H9 (cell line): Measurements from ENCODE around the gene ASS1. TPM values are rescaled to one million over a fixed set of nuclear protein-coding genes. Genes with fewer than 3 reads are reported as not detected.

Source experiments
- DNase-seq: peaks from one replicate; pipeline ENCODE4 v3.0.0-alpha.2; 2017
- H2AFZ ChIP-seq: one replicate; pipeline ENCODE4 v1.6.1; 2013; ENCODE audit warnings: mild to moderate bottlenecking, low read length, control low read depth, moderate library complexity
- H2AK5ac ChIP-seq: 2 replicates; pipeline ENCODE4 v1.6.1; 2013; ENCODE audit warnings: low read length, control low read depth, mixed read lengths; ENCODE audit not compliant: insufficient read length
- H2BK120ac ChIP-seq: one replicate; pipeline ENCODE4 v1.6.1; 2013; ENCODE audit warnings: low read depth, mild to moderate bottlenecking, low read length, control low read depth, inconsistent platforms; ENCODE audit not compliant: poor library complexity, severe bottlenecking
- H2BK12ac ChIP-seq: 2 replicates; pipeline ENCODE4 v1.6.1; 2013; ENCODE audit warnings: low read length, control low read depth, mixed read lengths, low read depth; ENCODE audit not compliant: insufficient read length
- H2BK15ac ChIP-seq: 2 replicates; pipeline ENCODE4 v1.6.1; 2013; ENCODE audit warnings: low read depth, low read length, control low read depth
- H2BK20ac ChIP-seq: one replicate; pipeline ENCODE4 v1.6.1; 2013; ENCODE audit warnings: low read depth, mild to moderate bottlenecking, low read length, control low read depth, inconsistent platforms; ENCODE audit not compliant: poor library complexity, severe bottlenecking
- H2BK5ac ChIP-seq: 2 replicates; pipeline ENCODE4 v1.6.1; 2013; ENCODE audit warnings: low read length, control low read depth, mixed read lengths; ENCODE audit not compliant: insufficient read length
- H3K14ac ChIP-seq: 2 replicates; pipeline ENCODE4 v1.6.1; 2013; ENCODE audit warnings: low read length, control low read depth; ENCODE audit not compliant: insufficient read depth
- H3K18ac ChIP-seq: 2 replicates; pipeline ENCODE4 v1.6.1; 2013; ENCODE audit warnings: low read depth, mild to moderate bottlenecking, mixed read lengths, low read length, control low read depth; ENCODE audit not compliant: insufficient read length
- H3K23ac ChIP-seq: 2 replicates; pipeline ENCODE4 v1.6.1; 2013; ENCODE audit warnings: low read length, control low read depth, mixed read lengths, low read depth; ENCODE audit not compliant: insufficient read length
- H3K23me2 ChIP-seq: 2 replicates; pipeline ENCODE4 v1.6.1; 2013; ENCODE audit warnings: low read depth, mild to moderate bottlenecking, mixed read lengths, low read length, control low read depth; ENCODE audit not compliant: insufficient read length, poor library complexity, severe bottlenecking
- H3K27ac ChIP-seq: 2 replicates; pipeline ENCODE4 v1.5.1; 2013; ENCODE audit warnings: low read length, control low read depth, mixed read lengths, low read depth; ENCODE audit not compliant: insufficient read length
- H3K27me3 ChIP-seq: 2 replicates; pipeline ENCODE4 v1.6.1; 2013; ENCODE audit warnings: low read length, control low read depth, inconsistent platforms; ENCODE audit not compliant: insufficient read depth
- H3K4ac ChIP-seq: 2 replicates; pipeline ENCODE4 v1.6.1; 2013; ENCODE audit warnings: low read depth, mild to moderate bottlenecking, control low read depth, inconsistent platforms, low read length, moderate library complexity
- H3K4me1 ChIP-seq: 2 replicates; pipeline ENCODE4 v1.6.1; 2013; ENCODE audit warnings: low read length, control low read depth, inconsistent platforms; ENCODE audit not compliant: insufficient read depth
- H3K4me2 ChIP-seq: 2 replicates; pipeline ENCODE4 v1.6.1; 2013; ENCODE audit warnings: low read length, control low read depth, mixed read lengths; ENCODE audit not compliant: insufficient read length, insufficient read depth
- H3K56ac ChIP-seq: 2 replicates; pipeline ENCODE4 v1.6.1; 2013; ENCODE audit warnings: low read depth, mild to moderate bottlenecking, mixed read lengths, low read length, control low read depth; ENCODE audit not compliant: insufficient read length
- H3K79me1 ChIP-seq: 2 replicates; pipeline ENCODE4 v1.6.1; 2013; ENCODE audit warnings: low read depth, mild to moderate bottlenecking, moderate library complexity, low read length, control low read depth, inconsistent platforms; ENCODE audit not compliant: insufficient read depth, poor library complexity, severe bottlenecking
- H3K79me2 ChIP-seq: 2 replicates; pipeline ENCODE4 v1.6.1; 2013; ENCODE audit warnings: low read length, control low read depth, inconsistent platforms; ENCODE audit not compliant: insufficient read depth
- H3K9ac ChIP-seq: 2 replicates; pipeline ENCODE4 v1.6.1; 2013; ENCODE audit warnings: low read length, control low read depth, mixed read lengths; ENCODE audit not compliant: insufficient read length; ENCODE audit errors: extremely low read depth
- H3K9me3 ChIP-seq: one replicate; pipeline ENCODE4 v1.6.1; 2013; ENCODE audit warnings: low read depth, low read length, inconsistent platforms; ENCODE audit not compliant: control insufficient read depth
- H3T11ph ChIP-seq: one replicate; pipeline ENCODE4 v1.6.1; 2013; ENCODE audit warnings: mild to moderate bottlenecking, low read length, control low read depth, inconsistent platforms
- H4K20me1 ChIP-seq: one replicate; pipeline ENCODE4 v1.6.1; 2013; ENCODE audit not compliant: control insufficient read depth, insufficient read length, insufficient read depth
- H4K5ac ChIP-seq: 2 replicates; pipeline ENCODE4 v1.6.1; 2013; ENCODE audit warnings: low read depth, mild to moderate bottlenecking, mixed read lengths, low read length, control low read depth; ENCODE audit not compliant: insufficient read length
- H4K8ac ChIP-seq: replicated peaks from 2 replicates; pipeline ENCODE4 v1.6.1; 2013; ENCODE audit warnings: low read length, control low read depth, mixed read lengths, low read depth; ENCODE audit not compliant: insufficient read length
- H4K91ac ChIP-seq: 2 replicates; pipeline ENCODE4 v1.6.1; 2013; ENCODE audit warnings: low read depth, mild to moderate bottlenecking, moderate library complexity, mixed read lengths, low read length, control low read depth; ENCODE audit not compliant: insufficient read length
- H3K27ac Mint-ChIP-seq, 3 experiments: 2 replicates in 2 of 3; 3 replicates in 1 of 3; pipeline ENCODE4 v1.8.0; 2020 to 2021; ENCODE audit warnings: mixed read lengths in 3 of 3, mild to moderate bottlenecking in 1 of 3, moderate library complexity in 1 of 3
- H3K27me3 Mint-ChIP-seq: 2 replicates; pipeline ENCODE4 v1.8.0; 2021; ENCODE audit warnings: low read depth, mild to moderate bottlenecking, moderate library complexity, mixed read lengths
- H3K36me3 Mint-ChIP-seq, 3 experiments: 2 replicates in 2 of 3; 3 replicates in 1 of 3; pipeline ENCODE4 v1.8.0; 2020 to 2021; ENCODE audit warnings: low read depth in 3 of 3, mixed read lengths in 3 of 3; ENCODE audit not compliant: insufficient read depth in 1 of 3
- H3K4me1 Mint-ChIP-seq, 2 experiments: 2 replicates each; pipeline ENCODE4 v1.8.0; 2020; ENCODE audit warnings: mixed read lengths in 2 of 2
- H3K4me3 Mint-ChIP-seq, 2 experiments: 2 replicates in 1 of 2; 3 replicates in 1 of 2; pipeline ENCODE4 v1.8.0; 2020 to 2021; ENCODE audit warnings: mild to moderate bottlenecking in 2 of 2, mixed read lengths in 2 of 2, moderate library complexity in 1 of 2
- H3K9me3 Mint-ChIP-seq, 2 experiments: 2 replicates in 1 of 2; 3 replicates in 1 of 2; pipeline ENCODE4 v1.8.0; 2020; ENCODE audit warnings: mild to moderate bottlenecking in 2 of 2, mixed read lengths in 2 of 2, moderate library complexity in 1 of 2
- WGBS: extraction: QIAGEN DNeasy Blood & Tissue Kit; methylation state at CpG from one replicate; pipeline ENCODE4 v1.1.7; 2013; ENCODE audit warnings: missing lambda C conversion rate, low lambda C conversion rate, mixed read lengths; ENCODE audit not compliant: insufficient read length; ENCODE audit errors: extremely low coverage; 5-methylcytosine and 5-hydroxymethylcytosine counted together
- total RNA-seq: library from RNA; stranded (reverse); gene quantifications from 2 replicates; pipeline ENCODE4 v1.2.1, GENCODE V29; 2021
- TF ChIP-seq, protein P1 (sequence below): fragments of 200-600 bp; sonication (generic); conservative IDR thresholded peaks from 3 replicates; pipeline ENCODE4 v1.8.0; 2021; ENCODE audit warnings: antibody characterized with exemption, mild to moderate bottlenecking

The ASS1 gene
- total RNA-seq, 1 experiment from 2014 or later, result 118 TPM

DNA sequence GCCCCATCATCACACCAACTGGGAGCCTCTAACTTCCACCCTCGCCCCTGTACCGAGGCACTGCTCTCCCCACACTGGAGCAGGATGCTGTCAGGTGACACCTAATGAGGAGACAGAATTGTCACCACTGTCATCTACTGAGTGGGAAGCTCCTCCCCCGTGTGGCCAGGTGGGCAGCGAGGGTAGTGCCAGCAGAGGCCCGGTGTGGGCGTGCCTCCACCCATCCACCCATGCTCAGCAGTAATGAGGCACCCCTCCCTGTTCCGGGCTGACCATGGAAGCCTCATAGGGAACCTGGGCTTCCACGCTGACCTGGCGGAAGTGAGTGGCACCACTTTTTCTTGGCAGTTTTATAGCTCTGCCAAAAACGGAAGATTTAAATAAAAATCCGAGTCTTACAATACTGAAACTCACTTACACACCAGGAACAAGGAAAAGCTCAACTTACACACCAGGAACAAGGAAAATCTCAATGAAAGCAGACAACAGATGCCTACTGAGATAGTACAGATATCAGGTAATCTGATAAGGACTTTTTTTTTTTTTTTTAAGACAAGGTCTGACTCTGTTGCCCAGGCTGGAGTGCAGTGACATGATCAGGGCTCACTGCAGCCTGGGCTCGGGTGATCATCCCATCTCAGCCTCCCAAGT lies 30.6 kb upstream of the ASS1 start:
- Histone ChIP-seq H4K8ac (no peak overlapping the region), H4K91ac (no peak overlapping the region), H3K79me1 (no peaks in the 10 kb centered on the region), H3K23ac (no peak overlapping the region), H2BK20ac (no peak overlapping the region), H3K4ac (no peak overlapping the region), H4K20me1 (no peaks in the 10 kb centered on the region), H3K9ac (no peak overlapping the region), H4K5ac (no peak overlapping the region), H3K56ac (no peak overlapping the region), H2BK12ac (no peak overlapping the region), H3K27me3 (no peaks in the 10 kb centered on the region), H2BK120ac (no peak overlapping the region), H3K14ac (no peak overlapping the region), H3K23me2 (no peaks in the 10 kb centered on the region), H3K4me2 (no peak overlapping the region), H3T11ph (no peak overlapping the region), H3K27ac (no peak overlapping the region), H2BK15ac (no peak overlapping the region), H3K18ac (no peak overlapping the region), H3K79me2 (no peaks in the 10 kb centered on the region), H2AK5ac (no peak overlapping the region), H3K4me1 (no peaks in the 10 kb centered on the region), H2AFZ (no peak overlapping the region), H2BK5ac (no peak overlapping the region), H3K9me3 (no peaks in the 10 kb centered on the region)
- DNase-seq, result no peak
- Mint-ChIP-seq H3K4me3 (no peak overlapping the region), H3K27me3 (no peaks in the 10 kb centered on the region; the same call in none of the 2 replicates), H3K27ac (no peak overlapping the region), H3K4me1 (no peaks in the 10 kb centered on the region), H3K36me3 (peaks cover 4 to 15% (median 5%) of the 10 kb centered on the region in 3 experiments; a peak in 5 of 7 replicates), H3K9me3 (peaks cover 0 to under 1% of the 10 kb centered on the region in 2 experiments; a peak in 1 of 5 replicates)
- no CpG with 5 or more reads among the region's 12 CpGs for WGBS
- TF ChIP-seq, protein P1, sequence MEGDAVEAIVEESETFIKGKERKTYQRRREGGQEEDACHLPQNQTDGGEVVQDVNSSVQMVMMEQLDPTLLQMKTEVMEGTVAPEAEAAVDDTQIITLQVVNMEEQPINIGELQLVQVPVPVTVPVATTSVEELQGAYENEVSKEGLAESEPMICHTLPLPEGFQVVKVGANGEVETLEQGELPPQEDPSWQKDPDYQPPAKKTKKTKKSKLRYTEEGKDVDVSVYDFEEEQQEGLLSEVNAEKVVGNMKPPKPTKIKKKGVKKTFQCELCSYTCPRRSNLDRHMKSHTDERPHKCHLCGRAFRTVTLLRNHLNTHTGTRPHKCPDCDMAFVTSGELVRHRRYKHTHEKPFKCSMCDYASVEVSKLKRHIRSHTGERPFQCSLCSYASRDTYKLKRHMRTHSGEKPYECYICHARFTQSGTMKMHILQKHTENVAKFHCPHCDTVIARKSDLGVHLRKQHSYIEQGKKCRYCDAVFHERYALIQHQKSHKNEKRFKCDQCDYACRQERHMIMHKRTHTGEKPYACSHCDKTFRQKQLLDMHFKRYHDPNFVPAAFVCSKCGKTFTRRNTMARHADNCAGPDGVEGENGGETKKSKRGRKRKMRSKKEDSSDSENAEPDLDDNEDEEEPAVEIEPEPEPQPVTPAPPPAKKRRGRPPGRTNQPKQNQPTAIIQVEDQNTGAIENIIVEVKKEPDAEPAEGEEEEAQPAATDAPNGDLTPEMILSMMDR, result no peak
